Activated CD4-positive, alpha-beta T cell treated with anti-CD3 and anti-CD28 coated beads, Interleukin-10, Interleukin-2, amounts not matched to agents 100 ng/mL and 50 ng/mL, durations not matched to agents 16 hours and 8 hours (primary cell): ENCODE data around the gene ZNF121.
"Not testable (repeated sequence)": the region's sequence is repeated elsewhere in the genome, so short reads cannot be mapped to it uniquely, and the experiment has no call there.

ENCODE experiments used
- DNase-seq: peaks from one replicate; pipeline ENCODE4 v3.0.0-alpha.2; 2020

ZNF121 gene

GRCh38 chr19:9584073-9584833 lies at the start of gene ZNF121:
Gene ZNF121, minus strand, starts transcription at chr19:9584504. Its CDS starts 16,407 bp downstream, at chr19:9568097.
- peak; percentile 88 for DNase-seq

DNA sequence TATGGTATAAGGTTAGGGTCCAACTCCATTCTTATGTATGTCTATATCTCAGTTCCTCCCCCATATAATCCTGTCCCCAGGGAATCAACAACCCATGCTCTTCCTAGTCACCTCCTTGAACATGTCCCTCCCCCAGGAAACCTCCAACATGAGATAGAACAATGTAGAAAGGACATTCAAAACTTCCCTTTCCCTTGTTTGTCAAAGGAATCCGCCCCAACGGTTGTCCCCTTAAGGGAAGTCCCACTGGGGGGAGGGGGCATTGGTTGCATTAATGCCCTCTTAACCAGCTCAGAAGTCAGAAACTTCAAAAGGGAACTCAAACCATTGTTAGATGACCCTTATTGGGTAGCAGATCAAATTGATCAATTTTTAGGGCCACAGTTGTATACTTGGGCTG lies 43.6 kb upstream of the ZNF121 start:
- no peak for DNase-seq

- no peak for DNase-seq
Observed at GRCh38 chr19:9622531-9622930, 38.2 kb upstream of the ZNF121 start.

- DNase-seq: peak; percentile 88
Observed at GRCh38 chr19:9621156-9622037, 37.1 kb upstream of the ZNF121 start, which contains the start of gene ZNF561. Gene ZNF561, minus strand, starts transcription at chr19:9621232. Its CDS starts 1,776 bp downstream, at chr19:9619456.

- DNase-seq: no peak
Observed at GRCh38 chr19:9620842-9621155, 36.5 kb upstream of the ZNF121 start.

GRCh38 chr19:9615844-9616243 lies 31.5 kb upstream of the ZNF121 start:
- DNase-seq: peak; percentile 2

- no peak for DNase-seq
Observed at GRCh38 chr19:9610484-9611113, 26.3 kb upstream of the ZNF121 start.

GRCh38 chr19:9608912-9609311 lies 24.6 kb upstream of the ZNF121 start:
- DNase-seq: no peak

GRCh38 chr19:9597027-9597426 lies 12.7 kb upstream of the ZNF121 start:
- DNase-seq: peak; percentile 66

- DNase-seq: peak; percentile 72
Observed at GRCh38 chr19:9586764-9587163, 2.5 kb upstream of the ZNF121 start.

- DNase-seq: not testable (repeated sequence)
Observed at GRCh38 chr19:9582081-9582725, 2.1 kb downstream of the ZNF121 start.

GRCh38 chr19:9580728-9581127 lies 3.6 kb downstream of the ZNF121 start:
- DNase-seq: peak; percentile 22

DNA sequence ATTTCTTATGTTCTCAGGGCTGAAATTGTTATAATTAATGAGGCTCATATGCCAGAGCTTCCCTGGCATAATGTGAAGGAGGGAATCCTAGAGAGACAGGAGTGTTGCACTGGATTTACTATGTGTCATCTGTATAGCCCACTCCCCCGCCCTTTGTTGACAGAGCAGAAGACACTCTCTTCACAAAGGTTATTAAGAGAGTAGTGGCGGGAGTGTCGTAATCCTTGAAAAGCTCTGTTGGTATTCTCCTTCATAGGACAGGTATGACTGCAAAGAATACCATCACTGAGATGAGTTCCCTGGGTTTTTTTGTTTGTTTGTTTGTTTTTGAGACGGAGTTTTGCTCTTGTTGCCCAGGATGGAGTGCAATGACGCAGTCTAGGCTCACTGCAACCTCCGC lies 14.0 kb downstream of the ZNF121 start:
- DNase-seq: no peak

- DNase-seq: no peak
Observed at GRCh38 chr19:9566729-9567128, 17.6 kb downstream of the ZNF121 start.

DNA sequence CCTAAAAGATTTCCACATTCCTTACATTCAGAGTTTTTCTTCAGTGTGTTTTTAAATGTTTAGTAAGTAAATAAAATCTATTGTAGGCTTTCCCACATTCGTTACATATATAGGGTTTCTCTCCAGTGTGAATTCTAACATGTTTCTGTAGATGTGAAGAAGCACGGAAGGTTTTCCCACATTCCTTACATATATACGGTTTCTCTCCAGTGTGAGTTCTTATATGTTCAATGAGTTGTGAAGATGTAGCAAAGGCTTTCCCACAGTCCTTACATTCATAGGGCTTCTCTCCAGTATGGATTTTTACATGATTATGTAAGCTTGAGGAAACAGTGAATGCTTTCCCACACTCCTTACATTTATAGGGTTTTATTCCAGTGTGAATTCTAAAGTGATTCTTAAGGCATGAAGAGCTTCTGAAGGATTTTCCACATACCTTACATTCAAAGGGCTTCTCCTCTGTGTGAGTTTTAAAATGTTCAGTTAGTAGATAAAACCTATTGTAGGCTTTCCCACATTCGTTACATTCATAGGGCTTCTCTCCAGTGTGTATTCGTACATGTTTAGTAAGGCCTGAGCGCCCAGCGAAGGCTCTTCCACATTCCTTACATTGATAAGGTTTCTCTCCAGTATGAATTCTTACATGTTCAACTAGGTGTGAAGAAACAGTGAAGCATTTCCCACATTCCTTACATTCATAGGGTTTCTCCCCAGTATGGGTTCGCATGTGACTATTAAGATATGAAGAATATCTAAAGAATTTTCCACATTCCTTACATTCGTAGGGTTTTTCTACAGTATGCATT lies 18.2 kb downstream of the ZNF121 start:
- DNase-seq: no peak

DNA sequence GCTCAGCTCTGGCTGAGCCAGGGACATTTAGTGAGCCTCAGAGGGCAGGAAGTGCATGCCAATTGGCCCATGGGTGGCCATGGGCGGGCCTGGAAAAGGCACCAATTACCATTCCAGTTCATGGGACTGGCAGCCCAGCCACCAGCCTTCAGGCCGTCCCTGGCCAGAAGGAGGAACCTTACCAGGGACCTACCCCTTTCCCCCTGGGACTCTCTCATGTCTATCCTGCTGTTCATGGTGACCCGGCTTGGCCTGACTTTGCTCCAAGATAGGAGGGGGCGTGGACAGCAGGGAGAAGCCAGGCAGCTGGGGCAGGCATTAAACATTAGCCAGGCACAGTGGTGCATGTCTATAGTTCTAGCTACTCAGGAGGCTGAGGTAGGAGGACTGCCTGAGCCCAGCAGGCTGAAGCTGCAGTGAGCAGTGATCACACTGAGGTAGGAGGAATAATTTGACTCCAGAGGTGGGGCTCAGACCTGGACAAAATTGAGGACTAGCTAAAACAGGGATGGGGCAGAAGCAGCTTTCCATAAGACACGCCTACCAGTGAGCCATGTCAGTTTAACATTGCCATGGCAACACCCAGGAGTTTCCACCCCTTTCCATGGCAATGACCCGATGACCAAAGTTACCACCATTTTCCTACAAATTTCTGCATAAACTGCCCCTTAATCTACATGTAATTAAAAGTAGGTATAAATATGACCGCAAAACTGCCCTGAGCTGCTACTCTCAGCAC lies 31.6 kb downstream of the ZNF121 start:
- no peak for DNase-seq

DNA sequence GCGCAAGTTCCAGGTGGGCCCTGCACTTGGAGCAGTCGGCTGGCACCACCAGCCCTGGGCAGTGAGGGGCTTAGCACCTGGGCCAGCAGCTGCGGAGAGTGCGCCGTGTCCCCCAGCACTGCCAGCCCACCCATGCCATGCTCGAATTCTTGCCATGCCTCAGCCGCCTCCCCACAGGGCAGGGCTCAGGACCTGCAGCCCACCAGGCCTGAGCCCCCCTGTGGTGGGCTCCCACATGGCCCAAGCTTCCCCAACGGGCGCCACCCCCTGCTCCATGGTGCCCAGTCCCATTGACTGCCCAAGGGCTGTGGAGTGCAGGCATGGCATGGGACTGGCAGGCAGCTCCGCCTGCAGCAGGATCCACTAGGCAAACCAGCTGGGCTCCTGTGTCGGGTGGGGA lies 36.4 kb downstream of the ZNF121 start:
- no peak for DNase-seq

GRCh38 chr19:9541281-9541680 lies 43.0 kb downstream of the ZNF121 start:
- DNase-seq: not testable (repeated sequence)

DNA sequence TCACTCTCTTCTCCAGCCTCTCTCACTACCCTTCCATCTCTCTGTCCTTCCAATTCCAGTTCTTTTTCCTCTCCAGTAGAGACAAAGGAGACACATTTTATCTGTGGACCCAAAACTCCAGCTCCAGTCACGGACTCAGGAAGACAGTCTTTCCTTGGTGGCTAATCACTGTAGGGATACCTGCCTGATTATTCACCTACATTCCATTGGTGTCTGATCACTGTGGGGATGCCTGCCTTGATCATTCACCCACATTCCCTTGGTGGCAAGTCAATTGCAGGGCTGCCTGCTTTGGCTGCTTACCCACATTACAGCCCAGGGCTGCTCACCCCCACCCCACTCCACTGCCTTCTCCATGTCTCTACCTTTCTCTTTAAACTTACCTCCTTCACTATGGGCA lies 44.4 kb downstream of the ZNF121 start:
- not testable (repeated sequence) for DNase-seq

GRCh38 chr19:9539201-9539600 lies 45.1 kb downstream of the ZNF121 start:
- not testable (repeated sequence) for DNase-seq
